Measurements from ENCODE around the gene PCAT7.

Gene PCAT7

GRCh38 chr9:94606646-94607422 lies 52.0 kb downstream of the PCAT7 start:
- Histone ChIP-seq H2AFZ (ENCODE audit: low read depth, low read length) (no peak overlapping the region), H3K4me1 (ENCODE audit: insufficient read depth, low read length) (no peaks in the 10 kb centered on the region; the same call in 1 of the 2 replicates), H3K27me3 (ENCODE audit: insufficient read depth, low read length, poor library complexity) (peaks cover 11% of the 10 kb centered on the region), H3K27ac (ENCODE audit: low read length) (no peak overlapping the region), H3K4me3 (ENCODE audit: low read depth in 1 of 2, low read length in 2 of 2) (no peak overlapping the region), H3K4me2 (ENCODE audit: insufficient read depth, low read length) (no peak overlapping the region), H3K79me2 (ENCODE audit: insufficient read depth, low read length) (no peaks in the 10 kb centered on the region), H4K20me1 (ENCODE audit: insufficient read depth, low read length) (no peaks in the 10 kb centered on the region), H3K9me3 (ENCODE audit: insufficient read depth, low read length, severe bottlenecking) (no peaks in the 10 kb centered on the region), H3K9ac (ENCODE audit: low read depth, low read length) (no peak overlapping the region), H3K36me3 (ENCODE audit: insufficient read depth, low read length) (no peaks in the 10 kb centered on the region)
- ATAC-seq (ENCODE audit: insufficient read depth, low read depth) (no peak), DNase-seq (no peak)
- no peak for TF ChIP-seq EZH2 (IDR thresholded peaks at IDR 0.05; ENCODE audit: borderline replicate concordance, low read depth, low read length, severe bottlenecking)
- no peak for TF ChIP-seq CTCF (IDR thresholded peaks at IDR 0.05; ENCODE audit: borderline replicate concordance, extremely low read depth, low read length, poor library complexity, severe bottlenecking)

GRCh38 chr9:94607423-94607691 lies 52.5 kb downstream of the PCAT7 start:
- no peak for DNase-seq
- Histone ChIP-seq H2AFZ (ENCODE audit: low read depth, low read length) (no peak overlapping the region), H3K9me3 (ENCODE audit: insufficient read depth, low read length, severe bottlenecking) (no peaks in the 10 kb centered on the region), H3K4me2 (ENCODE audit: insufficient read depth, low read length) (no peak overlapping the region), H3K27me3 (ENCODE audit: insufficient read depth, low read length, poor library complexity) (peaks cover 11% of the 10 kb centered on the region), H3K79me2 (ENCODE audit: insufficient read depth, low read length) (no peaks in the 10 kb centered on the region), H3K4me1 (ENCODE audit: insufficient read depth, low read length) (no peaks in the 10 kb centered on the region; the same call in 1 of the 2 replicates), H3K9ac (ENCODE audit: low read depth, low read length) (no peak overlapping the region), H4K20me1 (ENCODE audit: insufficient read depth, low read length) (no peaks in the 10 kb centered on the region), H3K36me3 (ENCODE audit: insufficient read depth, low read length) (no peaks in the 10 kb centered on the region), H3K4me3 (ENCODE audit: low read depth in 1 of 2, low read length in 2 of 2) (no peak overlapping the region), H3K27ac (ENCODE audit: low read length) (no peak overlapping the region)
- TF ChIP-seq CTCF (IDR thresholded peaks at IDR 0.05; ENCODE audit: borderline replicate concordance, extremely low read depth, low read length, poor library complexity, severe bottlenecking) (no peak), EZH2 (IDR thresholded peaks at IDR 0.05; ENCODE audit: borderline replicate concordance, low read depth, low read length, severe bottlenecking) (no peak)
- ATAC-seq (ENCODE audit: insufficient read depth, low read depth): no peak

- Histone ChIP-seq H3K9me3 (ENCODE audit: insufficient read depth, low read length, severe bottlenecking) (no peaks in the 10 kb centered on the region), H2AFZ (ENCODE audit: low read depth, low read length) (no peak overlapping the region), H3K27me3 (ENCODE audit: insufficient read depth, low read length, poor library complexity) (peaks cover 11% of the 10 kb centered on the region), H4K20me1 (ENCODE audit: insufficient read depth, low read length) (no peaks in the 10 kb centered on the region), H3K36me3 (ENCODE audit: insufficient read depth, low read length) (no peaks in the 10 kb centered on the region), H3K4me2 (ENCODE audit: insufficient read depth, low read length) (no peak overlapping the region), H3K4me1 (ENCODE audit: insufficient read depth, low read length) (no peaks in the 10 kb centered on the region), H3K4me3 (ENCODE audit: low read depth in 1 of 2, low read length in 2 of 2) (no peak overlapping the region), H3K9ac (ENCODE audit: low read depth, low read length) (no peak overlapping the region), H3K79me2 (ENCODE audit: insufficient read depth, low read length) (no peaks in the 10 kb centered on the region), H3K27ac (ENCODE audit: low read length) (no peak overlapping the region)
- ATAC-seq (ENCODE audit: insufficient read depth, low read depth) (no peak), DNase-seq (no peak)
- TF ChIP-seq CTCF (IDR thresholded peaks at IDR 0.05; ENCODE audit: borderline replicate concordance, extremely low read depth, low read length, poor library complexity, severe bottlenecking) (no peak), EZH2 (IDR thresholded peaks at IDR 0.05; ENCODE audit: borderline replicate concordance, low read depth, low read length, severe bottlenecking) (no peak)
Observed at GRCh38 chr9:94610181-94610606, 55.3 kb downstream of the PCAT7 start.

Data from DND-41 (cell line).